HEK293T (cell line): ENCODE measurements around the gene NUBP2.

ENCODE experiments used
- CTCF ChIA-PET: fragments of 350-600 bp; formaldehyde crosslinking; extraction: SDS; loops from one replicate; lab custom pipeline; 2021; ENCODE audit warnings: antibody characterized with exemption, inconsistent platforms; lab: Yijun Ruan, JAX
- POLR2A ChIA-PET: fragments of 350-600 bp; formaldehyde crosslinking; extraction: SDS; loops from one replicate; lab custom pipeline; 2020; ENCODE audit warnings: antibody characterized with exemption, inconsistent platforms; lab: Yijun Ruan, JAX
- DNase-seq: peaks from one replicate; pipeline ENCODE4 v3.0.0; 2012; ENCODE audit warnings: mixed read lengths; ENCODE audit errors: extremely low spot score
- ARNT ChIP-seq: fragments of 450-650 bp; IDR thresholded peaks from 2 replicates; pipeline ENCODE4 v1.6.1; 2017; ENCODE audit warnings: mild to moderate bottlenecking
- BHLHE40 ChIP-seq: fragments of 450-650 bp; IDR thresholded peaks from 2 replicates; pipeline ENCODE4 v1.6.1; 2016; ENCODE audit warnings: mild to moderate bottlenecking, moderate library complexity, borderline replicate concordance
- CTBP1 ChIP-seq: fragments of 450-650 bp; IDR thresholded peaks from 2 replicates; pipeline ENCODE4 v1.6.1; 2016; ENCODE audit warnings: borderline replicate concordance
- ELF4 ChIP-seq: fragments of 450-650 bp; IDR thresholded peaks from 2 replicates; pipeline ENCODE4 v1.6.1; 2017; ENCODE audit warnings: antibody characterized with exemption
- FOXA1 ChIP-seq: fragments of 450-650 bp; IDR thresholded peaks from 2 replicates; pipeline ENCODE4 v1.6.1; 2016; ENCODE audit warnings: mild to moderate bottlenecking
- FOXK2 ChIP-seq: fragments of 450-650 bp; IDR thresholded peaks from 2 replicates; pipeline ENCODE4 v1.6.1; 2016; ENCODE audit warnings: mild to moderate bottlenecking
- FOXM1 ChIP-seq: fragments of 450-650 bp; IDR thresholded peaks from 2 replicates; pipeline ENCODE4 v1.6.1; 2017; ENCODE audit warnings: mild to moderate bottlenecking, borderline replicate concordance
- HDGF ChIP-seq: fragments of 450-650 bp; IDR thresholded peaks from 2 replicates; pipeline ENCODE4 v1.6.1; 2017; ENCODE audit warnings: antibody characterized with exemption, borderline replicate concordance
- L3MBTL2 ChIP-seq: fragments of 450-650 bp; conservative IDR thresholded peaks from 2 replicates; pipeline ENCODE4 v1.6.1; 2016; ENCODE audit warnings: mild to moderate bottlenecking
- LEF1 ChIP-seq: fragments of 450-650 bp; IDR thresholded peaks from 2 replicates; pipeline ENCODE4 v1.6.1; 2017; ENCODE audit warnings: mild to moderate bottlenecking, borderline replicate concordance
- NFRKB ChIP-seq: fragments of 450-650 bp; IDR thresholded peaks from 2 replicates; pipeline ENCODE4 v1.6.1; 2016; ENCODE audit warnings: mild to moderate bottlenecking, moderate library complexity
- SP1 ChIP-seq: fragments of 450-650 bp; IDR thresholded peaks from 2 replicates; pipeline ENCODE4 v1.6.1; 2017
- SUZ12 ChIP-seq: fragments of 450-650 bp; IDR thresholded peaks from 2 replicates; pipeline ENCODE4 v1.6.1; 2016; ENCODE audit warnings: mild to moderate bottlenecking
- TARDBP ChIP-seq: fragments of 450-650 bp; IDR thresholded peaks from 2 replicates; pipeline ENCODE4 v1.6.1; 2016
- ZNF384 ChIP-seq: fragments of 450-650 bp; IDR thresholded peaks from 2 replicates; pipeline ENCODE4 v1.6.1; 2016
- TF ChIP-seq, protein P1 (sequence below): fragments of 450-650 bp; IDR thresholded peaks from 2 replicates; pipeline ENCODE4 v1.6.1; 2016

The NUBP2 gene

DNA sequence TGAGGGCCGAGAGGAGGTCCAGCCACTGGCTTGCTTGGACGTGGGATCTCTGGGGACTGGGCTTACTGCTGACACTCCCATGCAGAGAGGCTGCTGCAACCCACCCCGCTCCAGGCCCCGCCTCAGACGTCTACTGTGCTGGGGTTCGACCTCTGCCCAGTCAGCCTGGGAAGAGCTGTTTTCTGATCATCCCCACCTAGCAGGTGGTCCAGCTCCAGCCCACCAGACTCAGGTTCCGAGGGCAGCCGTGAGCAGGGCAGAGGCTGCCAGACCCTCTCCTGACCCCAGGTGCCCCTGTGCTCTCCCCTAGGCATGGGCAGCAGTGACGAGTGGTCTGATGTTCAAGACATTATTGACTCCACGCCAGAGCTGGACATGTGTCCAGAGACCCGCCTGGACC is 34.8 kb upstream of the NUBP2 start:
- DNase-seq = no peak
- ChIA-PET POLR2A (no interaction called here), CTCF (no interaction called here)
- TF ChIP-seq ELF4 = no peak
- no peak for TF ChIP-seq NFRKB
- TF ChIP-seq, protein P1, sequence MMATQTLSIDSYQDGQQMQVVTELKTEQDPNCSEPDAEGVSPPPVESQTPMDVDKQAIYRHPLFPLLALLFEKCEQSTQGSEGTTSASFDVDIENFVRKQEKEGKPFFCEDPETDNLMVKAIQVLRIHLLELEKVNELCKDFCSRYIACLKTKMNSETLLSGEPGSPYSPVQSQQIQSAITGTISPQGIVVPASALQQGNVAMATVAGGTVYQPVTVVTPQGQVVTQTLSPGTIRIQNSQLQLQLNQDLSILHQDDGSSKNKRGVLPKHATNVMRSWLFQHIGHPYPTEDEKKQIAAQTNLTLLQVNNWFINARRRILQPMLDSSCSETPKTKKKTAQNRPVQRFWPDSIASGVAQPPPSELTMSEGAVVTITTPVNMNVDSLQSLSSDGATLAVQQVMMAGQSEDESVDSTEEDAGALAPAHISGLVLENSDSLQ = no peak

DNA sequence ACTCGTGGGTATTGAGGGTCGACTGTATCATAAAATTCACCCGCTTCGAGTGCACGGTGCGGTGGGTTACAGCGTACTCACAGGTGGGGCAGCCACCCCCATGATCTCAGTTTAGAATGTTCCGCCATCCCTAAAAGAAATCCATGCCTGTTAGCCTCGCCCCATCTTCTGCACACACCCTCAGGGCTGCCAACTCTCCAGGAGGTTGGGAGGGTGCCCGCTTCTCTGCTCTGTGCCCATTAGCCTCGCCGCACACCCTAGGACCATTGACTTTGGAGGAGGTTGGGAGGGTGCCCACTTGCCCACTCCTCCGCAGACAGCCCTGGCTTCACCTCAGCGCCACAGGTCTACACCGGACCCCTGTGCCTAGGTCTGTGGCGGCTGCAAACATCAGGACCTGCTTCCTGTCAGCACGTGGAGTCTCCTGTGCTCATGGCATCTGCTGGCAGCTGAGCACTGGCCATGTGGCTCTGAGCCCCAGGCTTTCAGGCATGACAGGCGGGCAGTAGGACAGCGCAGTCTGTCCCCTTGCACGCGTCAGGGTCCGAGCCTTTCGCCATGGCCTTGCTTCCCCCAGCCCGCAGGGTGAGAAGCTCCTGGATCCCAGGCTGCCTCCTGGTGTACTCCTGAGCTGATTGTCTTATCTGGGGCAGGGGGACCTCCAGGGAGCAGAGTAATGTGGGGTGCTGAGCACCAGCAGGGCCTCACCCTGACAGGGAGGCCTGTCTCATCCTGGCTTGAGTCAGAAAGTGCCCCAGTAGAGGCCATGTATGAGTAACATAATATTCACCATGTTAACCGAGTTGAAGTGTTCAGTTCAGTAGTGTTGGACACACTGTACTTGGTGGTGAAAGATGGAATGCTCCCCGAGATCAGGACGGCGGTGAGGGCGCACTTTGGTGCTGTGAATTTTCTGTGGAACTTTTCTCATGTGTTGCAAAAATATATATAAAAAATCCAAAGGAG is 33.3 kb upstream of the NUBP2 start:
- DNase-seq = no peak
- POLR2A ChIA-PET = no interaction called here

DNA sequence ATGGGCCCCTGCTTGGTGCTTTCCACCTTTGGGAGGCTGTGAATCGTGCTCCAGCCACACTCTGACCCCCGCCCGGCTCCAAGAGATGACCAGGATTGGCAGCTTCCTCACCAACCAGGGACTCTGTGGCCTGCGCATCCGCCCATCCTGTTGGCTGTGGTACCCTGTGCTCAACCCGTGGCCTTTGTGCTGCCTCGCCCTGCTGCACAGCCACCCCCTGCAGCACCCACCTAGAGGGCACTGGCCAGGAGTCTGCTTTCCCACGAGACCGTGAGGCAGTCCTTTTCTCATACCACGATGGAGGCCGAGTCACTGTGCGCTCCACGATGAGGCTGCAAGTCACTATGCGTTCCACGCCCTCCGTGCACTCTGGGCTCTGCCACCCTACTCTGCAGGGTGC is 30.8 kb upstream of the NUBP2 start:
- POLR2A ChIA-PET = interaction anchor here (0.9 kb wide), 1 partner anchor 31 kb away, joined by 4 read pairs; the partner anchor contains the start of gene NUBP2

More for the DNA sequence above, 33.3 kb upstream of the NUBP2 start:
- no peak for TF ChIP-seq ELF4
- TF ChIP-seq FOXK2 = no peak
- no peak for TF ChIP-seq FOXM1
- no peak for TF ChIP-seq BHLHE40
- no peak for TF ChIP-seq SP1
- no peak for TF ChIP-seq ARNT
- TF ChIP-seq, protein P1 = no peak
- no peak for TF ChIP-seq TARDBP
- no peak for TF ChIP-seq HDGF
- TF ChIP-seq ZNF384 = no peak
- TF ChIP-seq LEF1 = no peak
- TF ChIP-seq CTBP1 = no peak
- no peak for TF ChIP-seq FOXA1
- no peak for TF ChIP-seq SUZ12
- TF ChIP-seq NFRKB = no peak
- no peak for TF ChIP-seq L3MBTL2
- CTCF ChIA-PET = no interaction called here

DNA sequence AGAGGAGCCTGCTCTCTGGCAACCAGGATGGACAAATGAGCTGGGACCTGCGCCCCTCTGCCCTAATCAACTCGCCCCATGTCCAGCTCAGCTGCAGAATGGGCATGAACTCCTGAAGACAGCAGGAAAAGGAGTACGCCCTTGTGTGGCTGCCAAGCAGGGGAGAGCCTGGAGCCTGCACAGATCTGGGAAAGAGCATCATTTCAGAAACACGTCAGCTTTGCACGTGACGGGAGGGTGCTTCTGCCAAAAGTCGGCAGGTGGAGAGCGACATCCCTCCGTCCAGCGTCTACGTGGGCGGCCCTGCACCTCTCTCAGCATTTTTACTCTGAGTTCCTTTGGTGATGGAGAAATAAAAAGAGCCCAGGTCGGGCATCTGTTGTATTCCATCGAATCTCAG is 29.9 kb upstream of the NUBP2 start:
- no peak for DNase-seq
- TF ChIP-seq HDGF (no peak), SP1 (no peak), SUZ12 (no peak), FOXM1 (no peak), LEF1 (no peak), ELF4 (no peak), TARDBP (no peak), BHLHE40 (no peak), FOXA1 (no peak), CTBP1 (no peak), NFRKB (no peak), L3MBTL2 (no peak), ARNT (no peak), FOXK2 (no peak), ZNF384 (no peak)
- TF ChIP-seq, protein P1 = no peak
- ChIA-PET POLR2A (no interaction called here), CTCF (no interaction called here)

More for the DNA sequence above, 30.8 kb upstream of the NUBP2 start:
- no peak for DNase-seq
- CTCF ChIA-PET = no interaction called here
- TF ChIP-seq ZNF384 (no peak), FOXK2 (no peak), ELF4 (no peak), TARDBP (no peak), BHLHE40 (no peak), LEF1 (no peak), SUZ12 (no peak), CTBP1 (no peak), HDGF (no peak), L3MBTL2 (no peak), FOXA1 (no peak), FOXM1 (no peak), NFRKB (no peak), ARNT (no peak), SP1 (no peak)
- TF ChIP-seq, protein P1 = no peak

DNA sequence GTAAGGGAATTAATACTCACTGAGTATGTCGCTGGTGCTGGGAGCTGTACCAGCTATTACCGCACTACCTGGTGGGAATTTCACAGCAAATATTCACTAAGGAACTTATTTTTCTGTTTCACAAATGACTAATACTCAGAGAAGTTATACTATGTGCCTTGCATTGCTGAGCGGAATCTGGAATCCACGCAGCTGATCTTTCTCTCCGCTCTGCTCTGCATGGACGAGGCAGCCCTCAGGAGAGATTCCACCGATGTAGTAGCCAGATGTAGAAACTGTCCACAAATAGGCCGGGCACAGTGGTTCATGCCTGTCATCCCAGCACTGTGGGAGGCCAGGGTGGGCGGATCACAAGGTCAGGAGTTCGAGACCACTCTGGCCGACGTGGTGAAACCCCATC is 28.6 kb upstream of the NUBP2 start:
- ChIA-PET POLR2A (no interaction called here), CTCF (no interaction called here)
- no peak for DNase-seq
- no peak for TF ChIP-seq FOXM1
- TF ChIP-seq ELF4 = no peak
- TF ChIP-seq BHLHE40 = no peak
- no peak for TF ChIP-seq ARNT
- no peak for TF ChIP-seq CTBP1
- TF ChIP-seq FOXK2 = no peak
- no peak for TF ChIP-seq ZNF384
- no peak for TF ChIP-seq LEF1
- TF ChIP-seq HDGF = no peak
- no peak for TF ChIP-seq SP1
- no peak for TF ChIP-seq L3MBTL2
- no peak for TF ChIP-seq NFRKB
- TF ChIP-seq FOXA1 = no peak
- TF ChIP-seq TARDBP = no peak
- TF ChIP-seq, protein P1 = no peak
- no peak for TF ChIP-seq SUZ12
